ENCODE measurements around the gene USF3. TPM values are rescaled to one million over a fixed set of nuclear protein-coding genes. Genes with fewer than 3 reads are reported as not detected.

The USF3 gene
- total RNA-seq, 1 donor from 2014 or later, result 8.4 TPM

GRCh38 chr3:113601240-113601639 lies 95.2 kb downstream of the USF3 start:
- no peaks in the 10 kb centered on the region for H3K9me3 ChIP-seq (ENCODE audit: control insufficient read depth in 3 of 3, low read length in 3 of 3)
- no peaks in the 10 kb centered on the region for H3K36me3 ChIP-seq (ENCODE audit: control insufficient read depth in 3 of 3, insufficient read depth in 3 of 3, low read length in 3 of 3)
- H3K27me3 ChIP-seq (ENCODE audit: control insufficient read depth in 3 of 3, insufficient read depth in 3 of 3, low read length in 3 of 3), result no peaks in the 10 kb centered on the region
- H3K4me1 ChIP-seq (ENCODE audit: control insufficient read depth in 3 of 3, insufficient read depth in 3 of 3, low read length in 3 of 3), result peaks cover 13 to 19% (median 17%) of the 10 kb centered on the region in 3 donors
- H3K4me3 ChIP-seq (ENCODE audit: low read length in 3 of 3), result peak overlapping the region in 1 of 3 donors; percentile 27
- no peak overlapping the region for H3K27ac ChIP-seq (ENCODE audit: low read depth, low read length)
- H3K9ac ChIP-seq (ENCODE audit: low read depth in 1 of 3, low read length in 3 of 3), result no peak overlapping the region

DNA sequence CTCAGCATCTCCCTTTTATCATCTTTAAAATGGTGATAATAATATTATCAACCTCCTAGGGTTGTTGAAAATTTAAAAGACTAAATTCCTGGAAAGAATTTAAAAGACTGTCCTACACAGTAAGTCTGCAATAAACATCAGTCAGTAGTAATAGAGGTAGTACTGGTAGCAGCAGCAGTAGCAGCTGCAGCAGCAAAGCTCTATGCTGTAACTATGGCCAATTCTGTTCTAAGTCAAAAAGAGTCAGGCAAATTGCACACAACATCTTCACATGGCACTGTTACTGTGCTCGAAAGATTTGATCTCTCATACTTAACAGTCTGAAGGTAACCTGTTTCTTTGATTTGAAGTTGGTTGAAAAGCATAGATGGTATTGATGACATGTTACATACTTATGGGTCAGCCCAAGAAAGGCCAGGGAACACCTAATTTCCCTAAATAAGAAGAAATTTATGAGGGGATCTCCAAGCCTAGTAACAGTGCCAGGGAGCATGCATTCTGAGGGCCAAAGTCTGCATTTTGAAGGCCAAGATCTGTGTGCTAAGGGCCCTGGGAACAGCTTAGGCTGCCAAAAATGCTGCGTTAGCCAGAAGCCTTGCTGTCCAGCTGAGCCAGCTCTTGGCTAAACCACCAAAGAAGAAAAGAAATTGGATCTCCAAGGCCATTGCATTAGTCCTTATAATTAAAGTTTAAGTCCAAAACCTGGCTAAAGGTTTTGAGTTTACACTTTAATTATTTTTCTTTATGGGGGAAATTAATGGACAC lies 95.8 kb downstream of the USF3 start:
- H3K9me3 ChIP-seq (ENCODE audit: control insufficient read depth in 3 of 3, low read length in 3 of 3), result no peaks in the 10 kb centered on the region
- H3K4me1 ChIP-seq (ENCODE audit: control insufficient read depth in 3 of 3, insufficient read depth in 3 of 3, low read length in 3 of 3), result peaks cover 11 to 19% (median 17%) of the 10 kb centered on the region in 3 donors
- no peak overlapping the region for H3K9ac ChIP-seq (ENCODE audit: low read depth in 1 of 3, low read length in 3 of 3)
- H3K36me3 ChIP-seq (ENCODE audit: control insufficient read depth in 3 of 3, insufficient read depth in 3 of 3, low read length in 3 of 3), result no peaks in the 10 kb centered on the region
- H3K4me3 ChIP-seq (ENCODE audit: low read length in 3 of 3), result no peak overlapping the region
- H3K27ac ChIP-seq (ENCODE audit: low read depth, low read length), result no peak overlapping the region
- no peaks in the 10 kb centered on the region for H3K27me3 ChIP-seq (ENCODE audit: control insufficient read depth in 3 of 3, insufficient read depth in 3 of 3, low read length in 3 of 3)

Small RNA genes within 50 kb of the gene (small RNA-seq; reads per million reads assigned to genes)
- gene RN7SL767P, result not detected

Other genes starting within 250 kb of the USF3 start
- 11.5 TPM for gene SPICE1, start 181.5 kb downstream of the USF3 start, total RNA-seq
- gene SIDT1, start 164.1 kb downstream of the USF3 start, total RNA-seq, result 2.1 TPM
- gene NAA50, start 49.6 kb upstream of the USF3 start, total RNA-seq, result 65.2 TPM
- gene ATP6V1A, start 50.4 kb upstream of the USF3 start, total RNA-seq, result 37.6 TPM
- 1.6 TPM for gene GRAMD1C, start 142.1 kb upstream of the USF3 start, total RNA-seq